SK-N-SH (cell line): Measurements from ENCODE around the gene RRP1B. TPM values are rescaled to one million over a fixed set of nuclear protein-coding genes. Genes with fewer than 3 reads are reported as not detected.

Experiments
- CTCF ChIA-PET: fragments of 300-600, 350-600 bp; formaldehyde crosslinking; extraction: SDS; loops from one replicate; lab custom pipeline; 2021; lab: Yijun Ruan, JAX
- POLR2A ChIA-PET: fragments of 350-600 bp; sonication (Branson Sonifier 250); formaldehyde crosslinking; extraction: SDS; loops from one replicate; lab custom pipeline; 2020; ENCODE audit warnings: antibody characterized with exemption, inconsistent platforms; lab: Yijun Ruan, JAX
- DNase-seq: peaks from one replicate; pipeline ENCODE4 v3.0.0; 2012
- H2AFZ ChIP-seq: fragments of 200-600 bp; sonication (generic); 2 replicates; pipeline ENCODE4 v1.8.1; 2016; ENCODE audit warnings: antibody characterized with exemption, mild to moderate bottlenecking, low read depth
- H3F3A ChIP-seq: fragments of 200-600 bp; sonication (generic); replicated peaks from 2 replicates; pipeline ENCODE3; 2016; ENCODE audit warnings: antibody characterized with exemption, mild to moderate bottlenecking; ENCODE audit not compliant: insufficient read depth
- H3K27ac ChIP-seq, 2 experiments: fragments of 200-500 bp in 1 of 2; fragments of 200-600 bp in 1 of 2; sonication (Bioruptor generic) in 1 of 2; sonication (generic), shearing (Covaris generic) in 1 of 2; 2 replicates each; pipeline versions ENCODE4 v1.5.1 to v1.6.1; 2014 to 2016; ENCODE audit warnings: low read depth in 2 of 2, inconsistent platforms in 1 of 2, low read length in 1 of 2, mild to moderate bottlenecking in 1 of 2, mixed read lengths in 1 of 2
- H3K27me3 ChIP-seq: fragments of 200-600 bp; sonication (generic), shearing (Covaris generic); 2 replicates; pipeline ENCODE4 v1.6.1; 2016; ENCODE audit warnings: mixed run types; ENCODE audit not compliant: insufficient read depth
- H3K36me3 ChIP-seq, 2 experiments: fragments of 200-500 bp in 1 of 2; fragments of 200-600 bp in 1 of 2; sonication (Bioruptor generic) in 1 of 2; sonication (generic) in 1 of 2; replicated peaks in 1 of 2; 2 replicates each; pipeline versions ENCODE3 to v1.5.1; 2014 to 2016; ENCODE audit warnings: low read length in 1 of 2, mild to moderate bottlenecking in 1 of 2; ENCODE audit not compliant: insufficient read depth in 2 of 2, control insufficient read depth in 1 of 2
- H3K4me1 ChIP-seq, 2 experiments: fragments of 200-500 bp in 1 of 2; fragments of 200-600 bp in 1 of 2; sonication (Bioruptor generic) in 1 of 2; sonication (generic), shearing (Covaris generic) in 1 of 2; 2 replicates each; pipeline versions ENCODE4 v1.5.1 to v1.6.1; 2014 to 2016; ENCODE audit warnings: low read depth in 1 of 2, low read length in 1 of 2, mixed run types in 1 of 2; ENCODE audit not compliant: insufficient read depth in 2 of 2, control insufficient read depth in 1 of 2
- H3K4me2 ChIP-seq: fragments of 200-600 bp; sonication (generic), shearing (Covaris generic); 2 replicates; pipeline ENCODE4 v1.6.1; 2017; ENCODE audit warnings: mixed run types
- H3K4me3 ChIP-seq, 2 experiments: fragments of 200-500 bp in 1 of 2; fragments of 200-600 bp in 1 of 2; sonication (Bioruptor generic) in 1 of 2; sonication (generic), shearing (Covaris generic) in 1 of 2; 2 replicates each; pipeline versions ENCODE4 v1.5.1 to v1.8.1; 2014 to 2016; ENCODE audit warnings: low read depth in 2 of 2, inconsistent platforms in 1 of 2, low read length in 1 of 2, mild to moderate bottlenecking in 1 of 2, mixed read lengths in 1 of 2, moderate library complexity in 1 of 2
- H3K79me2 ChIP-seq: fragments of 200-600 bp; sonication (generic); 2 replicates; pipeline ENCODE4 v1.8.1; 2017; ENCODE audit warnings: mild to moderate bottlenecking; ENCODE audit not compliant: insufficient read depth
- H3K9ac ChIP-seq: fragments of 200-600 bp; sonication (generic); 2 replicates; pipeline ENCODE4 v1.6.1; 2017; ENCODE audit warnings: mixed run types
- H3K9me2 ChIP-seq: fragments of 200-600 bp; sonication (generic); 2 replicates; pipeline ENCODE4 v1.6.1; 2017; ENCODE audit warnings: mixed run types
- H3K9me3 ChIP-seq: fragments of 200-600 bp; sonication (generic); 2 replicates; pipeline ENCODE4 v1.6.1; 2017; ENCODE audit warnings: mixed run types, mild to moderate bottlenecking, moderate library complexity
- H4K20me1 ChIP-seq: fragments of 200-600 bp; sonication (generic); 2 replicates; pipeline ENCODE4 v1.6.1; 2017; ENCODE audit warnings: mild to moderate bottlenecking, mixed run types; ENCODE audit not compliant: insufficient read depth
- FOXM1 ChIP-seq: IDR thresholded peaks from 2 replicates; pipeline ENCODE4 v1.4.0; 2012; ENCODE audit warnings: low read depth, mild to moderate bottlenecking
- JUND ChIP-seq: IDR thresholded peaks from 2 replicates; pipeline ENCODE4 v1.4.0; 2012
- NFIC ChIP-seq: IDR thresholded peaks from 2 replicates; pipeline ENCODE4 v1.4.0; 2012; ENCODE audit warnings: borderline replicate concordance
- POLR2AphosphoS5 ChIP-seq: IDR thresholded peaks from 2 replicates; pipeline ENCODE4 v1.6.1; 2012; ENCODE audit warnings: low read depth, low read length
- RAD21 ChIP-seq: IDR thresholded peaks from 2 replicates; pipeline ENCODE4 v1.6.1; 2012; ENCODE audit warnings: mild to moderate bottlenecking, low read length
- RCOR1 ChIP-seq: fragments of 150-350 bp; IDR thresholded peaks from 2 replicates; pipeline ENCODE4 v1.6.1; 2017; ENCODE audit warnings: antibody characterized with exemption, low read length
- RXRA ChIP-seq: IDR thresholded peaks from 2 replicates; pipeline ENCODE4 v1.4.0; 2012; ENCODE audit warnings: low read depth, mild to moderate bottlenecking, borderline replicate concordance
- TAF1 ChIP-seq: IDR thresholded peaks from 2 replicates; pipeline ENCODE4 v1.6.1; 2012; ENCODE audit warnings: low read depth, mild to moderate bottlenecking, low read length, moderate library complexity, borderline replicate concordance
- TCF12 ChIP-seq: IDR thresholded peaks from 2 replicates; pipeline ENCODE4 v1.4.0; 2012
- TEAD4 ChIP-seq: IDR thresholded peaks from 2 replicates; pipeline ENCODE4 v1.4.0; 2012; ENCODE audit warnings: mild to moderate bottlenecking, borderline replicate concordance; ENCODE audit not compliant: insufficient read depth
- YY1 ChIP-seq: IDR thresholded peaks from 2 replicates; pipeline ENCODE4 v1.4.0; 2012; ENCODE audit warnings: low read depth, mild to moderate bottlenecking
- ZBTB33 ChIP-seq: IDR thresholded peaks from 2 replicates; pipeline ENCODE4 v1.4.0; 2012; ENCODE audit warnings: low read depth, borderline replicate concordance
- WGBS: methylation state at CpG from one replicate; pipeline ENCODE4 v1.1.6; 2017; ENCODE audit warnings: low lambda C conversion rate; 5-methylcytosine and 5-hydroxymethylcytosine counted together
- polyA plus RNA-seq, 3 experiments: library from polyadenylated mRNA; depleted of rRNA; stranded (reverse); fragments of >200 nt; gene quantifications; 2 replicates each; pipeline ENCODE4 v1.2.3, GENCODE V29; 2012
- TF ChIP-seq, protein P1 (sequence below): IDR thresholded peaks from 2 replicates; pipeline ENCODE4 v1.6.1; 2012; ENCODE audit warnings: mild to moderate bottlenecking, low read depth, low read length, moderate library complexity

Gene RRP1B
- polyA plus RNA-seq, 1 of the 3 experiments (the other 2 are of a cell fraction), result 10.4 TPM

DNA sequence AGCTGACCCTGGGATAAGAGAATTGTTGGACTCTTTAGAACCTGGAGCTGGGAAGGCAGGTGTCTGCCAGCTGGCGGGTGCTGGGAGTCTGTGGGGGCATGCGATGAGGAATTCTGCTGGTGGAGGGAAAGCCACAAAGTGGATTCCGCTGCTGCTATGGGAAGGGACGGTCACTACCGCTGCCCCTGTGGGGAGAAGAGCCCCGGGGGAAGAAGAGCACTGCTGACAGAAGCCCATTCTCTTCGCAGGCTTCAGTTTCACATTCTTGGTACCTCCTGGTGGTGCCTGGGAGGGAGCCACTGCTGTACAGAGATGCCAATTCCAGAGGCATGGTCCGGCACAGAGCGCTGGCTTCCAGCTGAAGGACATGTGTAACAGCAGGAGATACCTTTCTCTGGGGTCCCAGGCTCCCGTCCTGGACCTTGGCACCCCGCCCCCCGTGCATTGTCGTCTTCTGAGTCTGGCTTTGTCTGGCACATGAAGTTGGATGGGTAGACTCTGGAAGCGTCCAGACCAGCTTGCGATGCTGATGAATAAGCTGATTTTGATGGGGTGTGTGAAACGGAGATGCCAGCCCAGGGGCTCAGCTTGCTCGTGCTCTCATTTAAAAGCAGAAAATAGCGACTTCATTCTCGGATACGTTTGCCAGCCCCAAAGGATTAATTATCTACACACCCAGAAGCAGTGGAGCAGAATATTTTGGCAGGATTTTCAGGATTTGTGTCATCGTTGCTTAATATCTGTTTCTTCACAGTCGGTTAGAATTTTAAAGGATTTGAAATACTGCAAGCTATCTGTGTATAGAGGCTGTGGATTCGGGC lies 72.7 kb downstream of the RRP1B start:
- POLR2A ChIA-PET, result no interaction called here
- peaks cover 69% of the 10 kb centered on the region for H3K79me2 ChIP-seq
- no peaks in the 10 kb centered on the region for H3K9me3 ChIP-seq
- DNase-seq, result no peak
- H3F3A ChIP-seq, result peaks cover 21% of the 10 kb centered on the region
- H3K9ac ChIP-seq, result no peak overlapping the region
- no peak overlapping the region for H3K4me2 ChIP-seq
- H3K9me2 ChIP-seq, result no peaks in the 10 kb centered on the region
- no peak overlapping the region for H2AFZ ChIP-seq
- H3K27me3 ChIP-seq, result no peaks in the 10 kb centered on the region
- 0 out of 2 replicates have a peak, but pooled peaks cover 16% of the 10 kb centered on the region for H4K20me1 ChIP-seq
- no peak overlapping the region for H3K4me3 ChIP-seq
- no peak overlapping the region for H3K27ac ChIP-seq
- H3K4me1 ChIP-seq, result peaks cover 17 to 29% of the 10 kb centered on the region in 2 experiments; a peak in 3 of 4 replicates
- CTCF ChIA-PET, result no interaction called here
- H3K36me3 ChIP-seq, result peaks cover 2 to 12% of the 10 kb centered on the region in 2 experiments
- TF ChIP-seq JUND, result no peak
- no peak for TF ChIP-seq RXRA
- 86% methylated on average over 20 of the region's 23 CpGs for WGBS

DNA sequence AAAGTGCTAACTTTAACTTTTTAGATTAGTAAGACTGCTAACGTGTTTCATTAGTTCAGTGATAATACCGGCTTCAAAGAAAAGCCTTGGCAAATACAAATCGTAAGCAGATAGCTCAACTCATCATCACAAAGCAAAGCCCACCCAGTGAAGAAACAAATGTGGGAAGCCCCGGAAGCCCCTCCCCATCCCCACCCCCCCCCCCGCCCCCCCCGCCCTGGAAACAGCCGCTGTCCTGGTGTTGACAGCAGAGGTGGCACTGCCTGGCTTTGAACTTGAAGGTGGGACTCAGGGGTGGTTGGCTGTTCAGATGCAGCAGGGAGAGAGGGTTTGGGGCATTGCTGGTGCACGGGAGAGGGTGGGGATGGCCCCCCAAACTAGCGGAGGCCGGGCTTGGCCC lies 73.7 kb downstream of the RRP1B start:
- Histone ChIP-seq H3K4me3 (no peak overlapping the region), H3K4me2 (no peak overlapping the region), H2AFZ (no peak overlapping the region), H3K9ac (no peak overlapping the region), H3K36me3 (peaks cover 7 to 12% of the 10 kb centered on the region in 2 experiments), H3K79me2 (peaks cover 63% of the 10 kb centered on the region), H3K27ac (no peak overlapping the region; a peak in 1 of 4 replicates), H4K20me1 (0 out of 2 replicates have a peak, but pooled peaks cover 16% of the 10 kb centered on the region), H3K9me2 (no peaks in the 10 kb centered on the region), H3K27me3 (no peaks in the 10 kb centered on the region), H3K9me3 (no peaks in the 10 kb centered on the region), H3K4me1 (peaks cover 9 to 20% of the 10 kb centered on the region in 2 experiments; a peak in 3 of 4 replicates), H3F3A (peaks cover 11% of the 10 kb centered on the region)
- POLR2A ChIA-PET, result no interaction called here
- TF ChIP-seq RAD21 (no peak), TAF1 (no peak), JUND (no peak), POLR2AphosphoS5 (no peak), ZBTB33 (no peak), TCF12 (no peak), FOXM1 (no peak), RCOR1 (no peak), NFIC (no peak), TEAD4 (no peak), YY1 (no peak)
- TF ChIP-seq, protein P1, sequence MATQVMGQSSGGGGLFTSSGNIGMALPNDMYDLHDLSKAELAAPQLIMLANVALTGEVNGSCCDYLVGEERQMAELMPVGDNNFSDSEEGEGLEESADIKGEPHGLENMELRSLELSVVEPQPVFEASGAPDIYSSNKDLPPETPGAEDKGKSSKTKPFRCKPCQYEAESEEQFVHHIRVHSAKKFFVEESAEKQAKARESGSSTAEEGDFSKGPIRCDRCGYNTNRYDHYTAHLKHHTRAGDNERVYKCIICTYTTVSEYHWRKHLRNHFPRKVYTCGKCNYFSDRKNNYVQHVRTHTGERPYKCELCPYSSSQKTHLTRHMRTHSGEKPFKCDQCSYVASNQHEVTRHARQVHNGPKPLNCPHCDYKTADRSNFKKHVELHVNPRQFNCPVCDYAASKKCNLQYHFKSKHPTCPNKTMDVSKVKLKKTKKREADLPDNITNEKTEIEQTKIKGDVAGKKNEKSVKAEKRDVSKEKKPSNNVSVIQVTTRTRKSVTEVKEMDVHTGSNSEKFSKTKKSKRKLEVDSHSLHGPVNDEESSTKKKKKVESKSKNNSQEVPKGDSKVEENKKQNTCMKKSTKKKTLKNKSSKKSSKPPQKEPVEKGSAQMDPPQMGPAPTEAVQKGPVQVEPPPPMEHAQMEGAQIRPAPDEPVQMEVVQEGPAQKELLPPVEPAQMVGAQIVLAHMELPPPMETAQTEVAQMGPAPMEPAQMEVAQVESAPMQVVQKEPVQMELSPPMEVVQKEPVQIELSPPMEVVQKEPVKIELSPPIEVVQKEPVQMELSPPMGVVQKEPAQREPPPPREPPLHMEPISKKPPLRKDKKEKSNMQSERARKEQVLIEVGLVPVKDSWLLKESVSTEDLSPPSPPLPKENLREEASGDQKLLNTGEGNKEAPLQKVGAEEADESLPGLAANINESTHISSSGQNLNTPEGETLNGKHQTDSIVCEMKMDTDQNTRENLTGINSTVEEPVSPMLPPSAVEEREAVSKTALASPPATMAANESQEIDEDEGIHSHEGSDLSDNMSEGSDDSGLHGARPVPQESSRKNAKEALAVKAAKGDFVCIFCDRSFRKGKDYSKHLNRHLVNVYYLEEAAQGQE, result no peak
- CTCF ChIA-PET, result no interaction called here
- 66% methylated on average over 9 of the region's 10 CpGs for WGBS
- no peak for DNase-seq
